Activated T-cell treated with anti-CD3 and anti-CD28 coated beads, Interleukin-2, amount 50 U/mL, for 72 hours (primary cell): Measurements from ENCODE around the gene COL5A3. TPM values are rescaled to one million over a fixed set of nuclear protein-coding genes. Genes with fewer than 3 reads are reported as not detected.

Experiments
- ATAC-seq, 2 donors: fragments of 150-1000 bp; cut with Tn5 transposase; replicated peaks in 1 of 2; 2 replicates each; pipeline ENCODE4 v1.10.0; 2021; ENCODE audit warnings: moderate library complexity in 2 of 2, mild to moderate bottlenecking in 1 of 2
- DNase-seq, 2 donors: peaks; one replicate each; pipeline ENCODE4 v3.0.0; 2021 to 2022; ENCODE audit warnings: mixed read lengths in 1 of 2
- H3K27ac Mint-ChIP-seq: one replicate; pipeline ENCODE4 v1.8.0; 2022; ENCODE audit warnings: mild to moderate bottlenecking, moderate library complexity, mixed read lengths
- H3K27me3 Mint-ChIP-seq: one replicate; pipeline ENCODE4 v1.8.0; 2022; ENCODE audit warnings: low read depth, mixed read lengths
- H3K36me3 Mint-ChIP-seq, 2 donors: one replicate each; pipeline ENCODE4 v1.8.0; 2022; ENCODE audit warnings: mixed read lengths in 2 of 2, mild to moderate bottlenecking in 1 of 2; ENCODE audit not compliant: insufficient read depth in 2 of 2
- H3K4me1 Mint-ChIP-seq: one replicate; pipeline ENCODE4 v1.8.0; 2022; ENCODE audit warnings: low read depth, mixed read lengths
- H3K4me3 Mint-ChIP-seq, 2 donors: one replicate each; pipeline ENCODE4 v1.8.0; 2022; ENCODE audit warnings: mild to moderate bottlenecking in 2 of 2, mixed read lengths in 2 of 2, moderate library complexity in 2 of 2
- H3K9me3 Mint-ChIP-seq, 2 donors: one replicate each; pipeline ENCODE4 v1.8.0; 2022; ENCODE audit warnings: mixed read lengths in 2 of 2
- total RNA-seq, 2 donors: library from RNA; stranded (reverse); gene quantifications; one replicate each; pipeline ENCODE4 v1.2.3, GENCODE V29; 2022

The COL5A3 gene
- total RNA-seq, 2 donors from 2014 or later = 1.1 to 5.0 TPM

GRCh38 chr19:9913237-9914000 lies 96.9 kb downstream of the COL5A3 start:
- Mint-ChIP-seq H3K4me3 (peak overlapping the region in 1 of 2 donors; percentile 54), H3K36me3 (peaks cover 0 to 2% of the 10 kb centered on the region in 2 donors), H3K27ac (no peak overlapping the region), H3K4me1 (peaks cover 7% of the 10 kb centered on the region), H3K27me3 (peaks cover 32% of the 10 kb centered on the region), H3K9me3 (no peaks in the 10 kb centered on the region)
- DNase-seq = no peak
- no peak for ATAC-seq

GRCh38 chr19:9912551-9913236 lies 97.6 kb downstream of the COL5A3 start:
- peak overlapping the region in 1 of 2 donors; percentile 54 for H3K4me3 Mint-ChIP-seq
- H3K36me3 Mint-ChIP-seq = peaks cover 0 to 2% of the 10 kb centered on the region in 2 donors

GRCh38 chr19:9911524-9912185 lies 98.6 kb downstream of the COL5A3 start:
- H3K4me3 Mint-ChIP-seq = no peak overlapping the region
- no peaks in the 10 kb centered on the region for H3K9me3 Mint-ChIP-seq
- no peak for ATAC-seq
- peaks cover 15% of the 10 kb centered on the region for H3K27me3 Mint-ChIP-seq
- no peak overlapping the region for H3K27ac Mint-ChIP-seq
- peaks cover 0 to 2% of the 10 kb centered on the region in 2 donors for H3K36me3 Mint-ChIP-seq
- DNase-seq = no peak
- H3K4me1 Mint-ChIP-seq = no peaks in the 10 kb centered on the region

More at GRCh38 chr19:9912551-9913236, 97.6 kb downstream of the COL5A3 start:
- Mint-ChIP-seq H3K27me3 (peaks cover 26% of the 10 kb centered on the region), H3K27ac (no peak overlapping the region), H3K4me1 (peaks cover 6% of the 10 kb centered on the region), H3K9me3 (no peaks in the 10 kb centered on the region)
- DNase-seq (no peak), ATAC-seq (no peak)

GRCh38 chr19:9910625-9911024 lies 99.7 kb downstream of the COL5A3 start:
- DNase-seq = no peak
- no peak for ATAC-seq
- Mint-ChIP-seq H3K27ac (no peak overlapping the region), H3K9me3 (no peaks in the 10 kb centered on the region), H3K4me3 (no peak overlapping the region), H3K36me3 (peaks cover 0 to 2% of the 10 kb centered on the region in 2 donors), H3K27me3 (peaks cover 7% of the 10 kb centered on the region), H3K4me1 (no peaks in the 10 kb centered on the region)

Other genes with a start within 250 kb of the COL5A3 start
- gene ZNF846, start 241.8 kb downstream of the COL5A3 start, total RNA-seq = 10 to 100 TPM in 1 of 2 donors, 1 to 10 TPM in 1; 7.7 to 10.5 TPM
- gene FBXL12, start 191.4 kb downstream of the COL5A3 start, total RNA-seq = 10 to 100 TPM; 34.1 to 36.9 TPM
- gene UBL5, start 182.6 kb downstream of the COL5A3 start, total RNA-seq = 100 to 1,000 TPM; 167 to 171 TPM
- 10 to 100 TPM; 71.4 to 78.0 TPM for gene PIN1, start 175.2 kb downstream of the COL5A3 start, total RNA-seq
- 1 to 10 TPM; 1.1 to 1.2 TPM for gene OLFM2, start 74.0 kb downstream of the COL5A3 start, total RNA-seq
- gene RDH8, start 3.0 kb upstream of the COL5A3 start, total RNA-seq = not detected
- gene SHFL, start 75.8 kb upstream of the COL5A3 start, total RNA-seq = 10 to 100 TPM; 55.0 to 70.4 TPM
- 10 to 100 TPM; 13.2 to 17.6 TPM for gene ANGPTL6, start 92.2 kb upstream of the COL5A3 start, total RNA-seq
- gene PPAN, start 95.9 kb upstream of the COL5A3 start, total RNA-seq = 100 to 1,000 TPM; 106 to 117 TPM
- 10 to 100 TPM; 65.4 to 73.9 TPM for gene P2RY11, start 101.2 kb upstream of the COL5A3 start, total RNA-seq
- 100 to 1,000 TPM; 277 to 278 TPM for gene EIF3G, start 109.4 kb upstream of the COL5A3 start, total RNA-seq
- gene DNMT1, start 184.4 kb upstream of the COL5A3 start, total RNA-seq = 100 to 1,000 TPM; 294 to 304 TPM
- 10 to 100 TPM; 11.5 to 11.6 TPM for gene S1PR2, start 220.8 kb upstream of the COL5A3 start, total RNA-seq
- 10 to 100 TPM; 83.2 to 93.6 TPM for gene MRPL4, start 241.7 kb upstream of the COL5A3 start, total RNA-seq